NCI-H1105 (cell line): ENCODE data around the gene CNNM2.
"Not testable (repeated sequence)": the region's sequence is repeated elsewhere in the genome, so short reads cannot be mapped to it uniquely, and the experiment has no call there.

Experiments used
- DNase-seq: peaks from one replicate; lab custom pipeline; 2025; lab: John Stamatoyannopoulos, UW

The CNNM2 gene

DNA sequence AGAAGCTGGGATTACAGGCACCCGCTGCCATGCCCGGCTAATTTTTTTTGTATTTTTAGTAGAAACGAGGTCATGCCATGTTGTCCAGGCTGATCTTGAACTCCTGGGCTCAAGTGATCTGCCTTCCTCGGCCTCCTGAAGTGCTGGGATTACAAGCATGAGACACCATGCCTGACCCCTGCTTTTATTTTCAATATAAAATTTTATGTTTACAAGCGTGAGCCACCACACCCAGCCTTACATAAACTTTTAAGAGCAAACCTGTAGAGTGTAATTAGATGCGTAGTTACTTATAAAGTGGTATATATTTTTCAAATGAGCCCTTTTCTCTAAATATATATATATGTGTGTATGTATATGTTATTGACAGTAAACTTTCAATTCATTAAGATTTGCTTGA, 8.7 kb downstream of the CNNM2 start:
- no peak for DNase-seq

GRCh38 chr10:102927311-102928010, 9.4 kb downstream of the CNNM2 start:
- DNase-seq, result no peak

- not testable (repeated sequence) for DNase-seq
These were observed 10.3 kb downstream of the CNNM2 start for GRCh38 chr10:102928442-102928841.

- no peak for DNase-seq
These were observed 12.6 kb downstream of the CNNM2 start for GRCh38 chr10:102930720-102931119.

DNA sequence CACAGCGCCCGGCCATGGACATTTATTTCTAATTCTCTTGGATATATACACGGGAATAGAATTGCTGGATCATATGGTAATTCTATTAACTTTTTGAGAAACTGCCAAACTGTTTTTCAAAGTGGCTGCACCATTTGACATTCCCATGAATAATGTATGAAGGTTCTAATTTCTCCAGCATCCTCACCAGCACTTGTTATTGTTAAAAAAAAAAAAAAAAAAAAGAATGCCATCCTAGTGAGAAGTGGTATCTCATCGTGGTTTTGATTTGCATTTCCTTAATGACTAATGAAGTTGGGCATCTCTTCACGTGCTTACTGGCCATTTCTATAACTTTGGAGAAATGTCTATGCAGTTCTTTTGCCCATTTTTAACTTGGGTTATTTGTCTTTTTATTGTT, 13.5 kb downstream of the CNNM2 start:
- no peak for DNase-seq

DNA sequence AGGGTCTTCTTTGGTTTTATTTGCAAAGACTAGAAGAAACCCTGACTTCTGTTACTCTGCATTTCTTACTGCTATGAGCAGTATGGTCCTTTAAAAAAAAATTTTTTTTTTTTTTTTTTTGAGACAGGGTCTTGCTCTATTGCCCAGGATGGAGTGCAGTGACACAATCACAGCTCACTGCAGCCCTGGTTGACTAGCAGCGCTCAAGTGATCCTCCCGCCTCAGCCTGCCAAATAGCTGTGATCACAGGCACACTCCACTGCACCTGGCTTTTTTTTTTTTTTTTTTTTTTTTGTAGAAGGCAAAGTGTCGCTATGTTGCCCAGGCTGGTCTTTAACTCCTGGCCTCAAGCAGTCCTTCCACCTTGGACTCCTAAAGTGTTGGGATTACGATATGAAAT, 17.4 kb downstream of the CNNM2 start:
- no peak for DNase-seq

- DNase-seq, result no peak
These were observed 18.0 kb downstream of the CNNM2 start for GRCh38 chr10:102935939-102936605.

DNA sequence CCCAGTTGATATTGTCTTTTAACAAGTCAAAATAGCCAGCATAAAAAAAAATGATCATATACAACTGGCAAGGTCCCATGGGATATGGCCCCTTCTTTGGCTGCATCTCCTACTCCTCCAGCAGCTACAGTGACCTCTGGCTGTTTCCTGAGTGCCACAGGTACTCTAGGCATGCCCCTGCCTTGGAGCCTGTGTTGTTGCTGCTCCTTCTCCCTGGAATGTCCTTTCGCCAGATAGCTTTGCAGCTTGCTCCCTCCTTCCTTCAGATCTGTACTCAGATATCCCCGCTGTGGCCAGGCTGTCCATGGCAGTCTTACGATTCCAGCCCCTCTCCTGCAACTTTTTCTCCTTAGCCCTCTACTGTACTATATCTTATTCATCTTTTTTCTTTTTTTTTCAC, 23.3 kb downstream of the CNNM2 start:
- DNase-seq, result no peak

DNA sequence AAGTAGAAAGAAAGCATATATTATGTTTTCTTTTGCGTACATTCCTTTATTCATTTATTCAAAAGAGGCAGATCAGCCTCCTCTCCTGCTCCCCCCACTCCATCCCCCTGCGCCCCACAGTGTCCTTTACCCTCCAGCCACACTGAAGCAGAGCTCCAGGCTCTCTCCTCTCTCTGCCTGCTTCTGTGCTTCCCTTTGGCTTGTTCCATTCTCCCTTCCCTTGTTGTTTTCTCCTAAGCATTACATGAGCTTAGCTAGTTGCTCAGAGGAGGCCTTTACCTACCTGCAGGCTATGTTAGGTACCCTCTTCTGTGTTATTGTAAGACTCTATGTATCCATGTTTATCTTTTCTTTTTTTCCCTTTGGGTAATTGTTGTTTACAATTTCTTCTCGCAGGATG, 27.4 kb downstream of the CNNM2 start:
- no peak for DNase-seq

GRCh38 chr10:102945962-102946361, 27.9 kb downstream of the CNNM2 start:
- no peak for DNase-seq

DNA sequence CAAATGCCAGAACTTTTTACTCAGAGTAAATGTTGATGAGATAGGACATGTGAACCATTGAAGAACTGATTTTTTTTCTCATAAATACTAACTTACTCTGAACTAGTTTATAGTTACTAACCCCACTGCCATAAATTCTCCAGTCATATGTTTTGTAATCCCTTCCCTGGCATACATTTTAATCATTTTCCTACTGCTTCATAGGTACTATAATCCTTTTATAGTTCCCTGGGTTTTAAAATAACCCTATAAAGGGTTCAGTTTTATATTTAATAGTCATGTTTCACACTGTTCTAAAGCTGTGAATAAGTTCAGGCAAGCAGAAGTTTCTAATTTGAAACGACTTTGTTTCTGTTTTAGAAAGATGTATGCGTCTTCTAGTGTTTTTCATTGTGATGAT, 28.9 kb downstream of the CNNM2 start:
- DNase-seq, result no peak

DNA sequence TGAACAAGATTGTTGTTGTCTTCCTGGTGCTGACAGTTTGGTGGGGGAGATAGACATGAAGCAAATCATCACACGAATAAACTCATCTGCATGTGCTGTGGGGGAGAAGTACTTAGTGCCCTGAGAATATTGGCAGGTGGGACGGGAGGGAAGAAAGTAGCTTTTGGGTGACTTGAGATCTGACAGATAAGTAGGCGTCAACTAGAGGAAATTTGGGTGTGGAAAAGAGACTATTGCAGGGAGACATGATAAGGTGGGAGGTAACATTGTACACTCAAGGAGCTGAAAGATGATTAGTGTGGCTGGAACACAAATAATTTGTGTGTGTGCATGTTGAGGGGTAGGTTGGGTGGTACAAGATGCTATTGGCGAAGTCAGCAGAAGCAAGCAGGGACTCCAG, 30.1 kb downstream of the CNNM2 start:
- no peak for DNase-seq

DNA sequence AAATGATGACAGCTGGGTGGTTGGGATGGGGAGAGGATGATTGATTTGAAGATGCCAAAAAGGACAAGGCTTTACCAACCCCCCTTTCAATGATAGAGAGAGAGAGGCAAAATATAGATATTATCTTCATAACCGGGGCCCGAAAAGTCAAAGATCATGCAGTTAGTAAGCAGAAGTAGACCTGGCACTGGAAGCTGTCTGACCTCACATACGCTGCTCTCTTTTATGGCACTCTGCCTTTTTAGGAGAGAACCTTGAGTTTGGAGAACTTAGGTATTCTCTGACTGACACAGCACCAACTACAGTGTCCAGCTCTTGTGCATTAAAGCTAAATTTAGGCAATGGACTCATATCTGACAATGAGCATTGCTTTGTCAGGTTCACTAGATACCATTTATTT, 30.7 kb downstream of the CNNM2 start:
- DNase-seq, result no peak

- DNase-seq, result no peak
These were observed 31.8 kb downstream of the CNNM2 start for GRCh38 chr10:102949916-102950315.

DNA sequence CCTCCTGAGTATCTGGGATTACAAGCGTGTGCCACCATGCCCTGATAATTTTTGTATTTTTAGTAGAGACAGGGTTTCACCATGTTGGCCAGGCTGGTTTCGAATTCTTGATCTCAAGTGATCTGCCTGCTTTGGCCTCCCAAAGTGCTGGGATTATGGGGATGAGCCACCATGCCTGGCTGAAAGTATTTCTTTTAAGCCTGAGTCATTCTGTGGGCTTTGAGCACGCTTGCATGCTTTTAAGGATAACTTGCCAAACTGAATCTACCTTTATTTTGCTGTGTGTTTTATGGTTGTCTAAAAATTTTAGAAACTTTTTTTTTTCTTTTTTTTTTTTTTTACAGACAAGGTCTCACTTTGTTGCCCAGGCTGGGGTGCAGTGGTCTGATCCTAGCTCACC, 33.2 kb downstream of the CNNM2 start:
- DNase-seq, result no peak

GRCh38 chr10:102959360-102959759, 41.3 kb downstream of the CNNM2 start:
- no peak for DNase-seq

GRCh38 chr10:102960157-102960556, 42.1 kb downstream of the CNNM2 start:
- DNase-seq, result no peak

DNA sequence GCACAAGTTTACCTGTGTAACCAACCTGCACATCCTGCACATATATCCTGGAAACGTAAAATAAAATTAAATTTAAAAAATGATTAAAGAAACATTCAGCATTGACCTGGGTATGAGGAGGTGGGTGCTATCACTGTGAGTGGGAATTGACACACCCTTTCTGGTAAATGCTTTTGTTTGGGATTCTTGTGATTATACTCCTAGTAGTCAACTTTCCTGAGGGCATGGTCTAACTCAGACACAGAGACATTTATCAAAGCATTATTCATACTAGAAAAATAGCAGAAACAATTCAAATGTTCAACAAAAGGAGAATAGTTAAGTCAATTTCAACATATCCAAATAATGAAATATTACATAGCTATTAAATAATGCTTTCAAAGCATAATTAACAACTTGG, 44.2 kb downstream of the CNNM2 start:
- DNase-seq, result no peak

GRCh38 chr10:102962951-102963755, 45.1 kb downstream of the CNNM2 start:
- no peak for DNase-seq

- DNase-seq, result no peak
These were observed 45.6 kb downstream of the CNNM2 start for GRCh38 chr10:102963756-102964025.

DNA sequence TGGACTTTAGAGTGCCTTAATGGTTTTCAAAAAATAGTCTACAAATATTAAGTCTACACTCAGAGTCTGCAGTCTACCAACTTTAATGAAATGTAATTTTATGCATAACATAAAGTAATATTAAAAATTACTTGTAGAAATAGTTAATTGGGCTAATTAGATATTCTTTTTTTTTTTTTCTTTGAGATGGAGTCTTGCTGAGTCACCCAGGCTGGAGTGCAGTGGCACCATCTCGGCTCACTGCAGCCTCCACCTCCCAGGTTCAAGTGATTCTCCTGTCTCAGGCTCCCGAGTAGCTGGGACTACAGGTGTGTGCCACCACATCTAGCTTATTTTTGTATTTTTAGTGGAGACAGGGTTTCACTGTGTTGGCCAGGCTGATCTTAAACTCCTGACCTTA, 46.0 kb downstream of the CNNM2 start:
- DNase-seq, result not testable (repeated sequence)

GRCh38 chr10:102964713-102965112, 46.6 kb downstream of the CNNM2 start:
- DNase-seq, result no peak

DNA sequence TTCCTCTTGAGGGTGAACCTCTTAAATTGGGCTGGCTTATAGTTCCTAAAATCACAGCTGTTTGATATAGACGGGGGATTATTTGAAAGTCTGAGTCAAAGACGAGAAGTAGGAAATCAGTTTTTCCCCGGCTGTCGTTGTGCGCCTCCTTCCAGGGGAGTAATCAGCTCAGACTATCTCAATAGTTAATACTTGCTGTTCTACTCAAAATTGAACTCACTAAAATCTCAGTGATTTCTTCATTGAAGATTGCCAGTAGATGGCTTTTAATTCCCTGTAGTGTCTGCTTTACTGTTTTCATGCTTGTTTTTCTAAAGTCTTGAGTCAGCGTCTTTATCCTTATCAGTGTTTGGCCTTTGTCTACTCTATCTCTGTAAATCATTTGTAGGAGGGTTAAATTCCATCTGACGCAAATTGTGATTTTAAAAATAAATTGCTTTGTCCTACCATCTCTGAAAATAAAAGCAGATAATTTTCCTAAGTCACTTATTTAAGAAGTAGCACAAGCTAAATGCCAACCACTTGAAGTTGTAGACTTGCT, 47.3 kb downstream of the CNNM2 start:
- DNase-seq, result no peak
